Measurements from ENCODE around the gene ZNF507.

DNA sequence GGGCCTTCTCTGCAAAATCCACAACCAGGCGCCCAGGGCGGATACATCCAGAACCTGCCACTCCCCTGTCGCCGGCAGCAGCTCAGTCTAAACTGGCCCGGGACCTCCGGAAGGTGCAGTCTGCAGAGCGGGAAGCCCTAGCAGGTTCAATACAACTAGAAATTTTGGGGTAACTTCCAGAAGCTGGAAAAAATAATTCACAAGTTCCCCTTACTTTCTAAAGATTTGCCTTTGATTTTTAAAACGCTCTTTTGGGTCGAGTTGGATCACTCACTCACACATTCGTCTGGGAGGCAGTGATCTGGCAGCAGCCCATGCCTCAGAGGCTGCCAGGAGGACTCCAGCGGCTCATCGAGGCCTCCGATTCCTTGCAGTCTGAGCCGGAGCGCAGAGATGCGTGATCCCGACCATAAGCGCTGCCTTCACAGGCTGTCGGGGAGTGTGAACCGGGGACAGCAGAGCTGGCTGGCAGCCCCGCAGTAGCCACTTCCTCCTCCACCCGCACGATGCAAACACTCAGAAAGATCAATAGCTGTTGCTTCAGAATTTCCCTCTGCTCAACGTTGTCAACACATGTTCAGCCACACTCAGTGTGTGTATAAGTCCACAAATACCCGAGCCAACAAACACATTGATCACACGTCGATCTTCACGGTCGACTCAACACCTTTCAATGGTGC is 35.6 kb upstream of the ZNF507 start:
- TF ChIP-seq CTCF (IDR thresholded peaks at IDR 0.05) (no peak), POLR2A (IDR thresholded peaks at IDR 0.05) (no peak), POLR2AphosphoS5 (IDR thresholded peaks at IDR 0.05; ENCODE audit: insufficient read depth in 1 of 2, low read depth in 1 of 2) (no peak)
